ENCODE results near the gene USHBP1. TPM values are rescaled to one million over a fixed set of nuclear protein-coding genes. Genes with fewer than 3 reads are reported as not detected.

Gene USHBP1
- total and polyA plus RNA-seq, 10 of the 15 experiments (the other 5 are each of a cell fraction or from before 2014, with no cell fraction given) = 0.05 to 0.96 (median 0.22) TPM; not detected in 2

- TF ChIP-seq EZH2 (IDR thresholded peaks at IDR 0.05; ENCODE audit: borderline replicate concordance, control insufficient read depth, low read depth, low read length) = no peak
- TF ChIP-seq MYC (IDR thresholded peaks at IDR 0.05; ENCODE audit: insufficient read depth, insufficient read length, insufficient replicate concordance, low read length, severe bottlenecking) = no peak
- no peak for TF ChIP-seq HSF1 (IDR thresholded peaks at IDR 0.05; ENCODE audit: low read depth, low read length)
- TF ChIP-seq CHD2 (IDR thresholded peaks at IDR 0.05; ENCODE audit: borderline replicate concordance, low read depth, low read length) = no peak
- no peak for TF ChIP-seq SRF (IDR thresholded peaks at IDR 0.05; ENCODE audit: low read depth in 2 of 2, low read length in 2 of 2)
- TF ChIP-seq SREBF1 (IDR thresholded peaks at IDR 0.05; ENCODE audit: low read length) = 0 out of 2 replicates have a peak, but pooled peaks have one; percentile 19
- TF ChIP-seq PAX5 (IDR thresholded peaks at IDR 0.05; ENCODE audit: borderline replicate concordance, low read depth, low read length) = no peak; the same call in 1 of the 2 replicates
- TF ChIP-seq MEF2B (IDR thresholded peaks at IDR 0.05; ENCODE audit: partially characterized antibody, poor library complexity, severe bottlenecking) = no peak
- TF ChIP-seq YY1 (IDR thresholded peaks at IDR 0.05; ENCODE audit: low read depth, low read length) = no peak; the same call in 1 of the 2 replicates
- TF ChIP-seq NFYB (IDR thresholded peaks at IDR 0.05; ENCODE audit: insufficient read depth, low read depth, low read length) = no peak
- 0 out of 3 replicates have a peak, but pooled peaks have one; percentile 19 for TF ChIP-seq POU2F2 (IDR thresholded peaks at IDR 0.05; ENCODE audit: borderline replicate concordance, low read depth, low read length)
- peak; percentile 57; the same call in 1 of the 2 replicates for TF ChIP-seq BACH1 (IDR thresholded peaks at IDR 0.05; ENCODE audit: borderline replicate concordance)
- no peak for TF ChIP-seq PRDM15 (CRISPR knock-in tag; IDR thresholded peaks at IDR 0.05)
- peak; percentile 34; the same call in 1 of the 2 replicates for TF ChIP-seq MTA2 (IDR thresholded peaks at IDR 0.05; ENCODE audit: low read depth)
- TF ChIP-seq ZBTB11 (CRISPR knock-in tag; IDR thresholded peaks at IDR 0.05) = no peak
- no peak; the same call in none of the 2 replicates for TF ChIP-seq CREB1 (IDR thresholded peaks at IDR 0.05; ENCODE audit: low read depth)
- TF ChIP-seq CEBPB (IDR thresholded peaks at IDR 0.05; ENCODE audit: borderline replicate concordance in 1 of 2, low read depth in 2 of 2, low read length in 2 of 2) = no peak
- peak; percentile 80 for TF ChIP-seq USF1 (IDR thresholded peaks at IDR 0.05; ENCODE audit: borderline replicate concordance, extremely low read length, insufficient read depth, low read depth, low read length)
- no peak for TF ChIP-seq RBBP5 (conservative IDR thresholded peaks at IDR 0.05)
Measured at GRCh38 chr19:17305517-17306284, 41.2 kb upstream of the USHBP1 start, which contains the start of gene MRPL34 (continued).

All from GM12878 (cell line).